ENCODE measurements around the gene FXYD2.

The FXYD2 gene

DNA sequence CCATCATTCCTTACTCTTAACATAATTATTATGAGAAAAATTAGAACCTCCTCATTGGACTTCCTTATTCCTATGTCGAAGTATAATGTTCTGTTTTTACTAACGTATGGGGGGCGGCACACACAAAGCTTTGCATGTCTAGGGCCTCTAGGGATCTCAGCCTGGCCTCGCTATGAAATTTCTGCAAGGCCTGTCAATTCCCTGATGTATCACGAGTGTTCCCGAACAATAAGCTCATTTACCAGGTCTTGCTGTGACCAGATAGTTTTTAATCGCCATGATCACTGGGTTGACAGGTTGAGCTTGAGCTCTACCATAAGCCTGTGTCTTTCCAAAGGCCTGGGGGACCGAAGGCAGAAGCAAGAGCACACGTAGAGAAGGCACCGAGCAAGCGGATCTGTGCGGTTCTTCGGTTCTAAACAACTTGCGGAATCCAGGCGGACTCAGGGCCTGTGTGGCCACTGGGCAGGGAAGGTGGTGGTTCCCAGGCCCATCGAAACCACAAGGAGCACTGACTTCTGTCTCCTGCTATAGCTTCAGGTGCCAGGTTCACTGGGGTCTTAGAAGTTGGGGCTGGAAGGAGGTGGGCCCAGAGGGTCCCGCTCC lies 10.4 kb upstream of the FXYD2 start:
- no peak for DNase-seq

DNA sequence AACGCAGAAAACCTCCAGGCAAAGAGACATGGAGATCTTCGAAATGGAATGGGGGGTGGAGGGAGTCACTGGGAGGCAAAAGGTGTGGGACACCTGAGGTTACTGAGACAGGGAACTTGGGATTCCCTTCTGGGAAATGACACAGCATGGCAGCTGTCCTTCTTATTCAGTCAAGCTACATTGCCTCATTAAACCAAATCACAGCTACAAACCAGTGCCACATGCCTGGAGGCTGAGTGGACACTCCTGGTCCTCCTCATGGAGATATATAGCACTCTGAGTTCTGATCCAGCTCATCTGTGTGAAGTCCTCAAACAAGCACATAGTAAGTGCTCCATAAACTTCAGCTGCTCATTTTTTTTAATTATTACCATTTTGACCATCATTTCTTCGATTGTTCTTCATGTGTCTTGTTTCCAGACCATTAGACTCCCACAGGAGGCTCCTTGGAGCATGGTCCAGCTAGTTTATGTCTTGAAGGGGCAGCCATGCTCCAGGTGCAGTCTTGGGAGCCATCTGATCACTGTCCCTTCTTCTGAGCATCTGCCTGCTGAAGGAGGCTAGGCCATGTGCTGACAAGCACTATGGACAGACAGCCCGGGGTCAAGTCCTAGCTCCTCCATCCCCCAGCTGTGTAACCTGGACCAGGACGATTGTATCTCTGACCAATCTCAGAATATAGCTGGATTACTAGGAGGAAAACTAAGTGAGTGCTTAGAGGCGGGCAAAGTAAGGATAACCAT lies 9.7 kb upstream of the FXYD2 start:
- DNase-seq: no peak

DNA sequence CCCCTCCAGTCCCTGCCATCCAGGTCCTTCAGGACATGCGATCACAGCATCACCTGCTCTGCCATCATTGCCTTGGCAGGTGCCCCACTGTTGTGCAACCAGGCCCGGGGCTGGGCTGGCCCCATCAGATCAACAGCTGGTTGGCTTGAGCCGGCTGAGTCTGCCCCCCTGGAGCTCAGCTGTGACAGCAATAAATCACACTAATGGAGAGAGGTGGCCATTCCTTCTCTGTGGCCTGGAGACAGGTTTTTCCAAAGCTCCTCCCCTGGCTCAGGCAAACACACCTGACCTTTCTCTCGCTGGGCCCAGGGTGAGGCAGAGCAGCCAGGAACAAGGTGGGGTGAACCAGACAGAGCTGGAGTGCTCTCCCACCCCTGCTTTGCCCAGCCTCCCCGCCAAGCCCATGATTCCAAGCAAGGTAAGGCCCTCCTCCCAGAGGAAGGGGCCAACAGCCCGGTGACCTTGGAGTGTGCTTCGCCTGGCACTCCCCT lies 8.9 kb upstream of the FXYD2 start:
- DNase-seq: no peak

DNA sequence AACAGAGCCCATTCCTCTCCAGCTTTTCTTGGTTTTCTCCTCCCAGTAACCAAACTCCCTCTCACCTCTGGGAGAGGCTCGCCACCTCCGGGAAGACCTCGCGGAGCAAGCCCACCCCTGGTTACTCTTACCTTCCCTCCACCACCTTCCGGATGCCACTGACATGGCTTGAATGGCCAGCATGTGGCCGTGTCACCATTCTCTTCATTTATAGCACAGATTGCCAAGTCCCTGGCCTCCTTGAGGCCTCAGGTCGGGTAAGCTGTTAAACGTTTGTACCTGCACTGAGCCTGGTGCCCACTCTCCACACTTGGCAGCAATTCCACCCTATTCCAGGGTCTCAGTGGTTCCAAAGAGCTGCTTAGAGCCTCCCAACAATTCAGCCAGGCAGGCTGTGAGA lies 8.0 kb upstream of the FXYD2 start:
- no peak for DNase-seq

- no peak for DNase-seq
Measured at GRCh38 chr11:117831661-117832415, 7.3 kb upstream of the FXYD2 start.

- no peak for DNase-seq
Measured at GRCh38 chr11:117830674-117831351, 6.3 kb upstream of the FXYD2 start.

DNA sequence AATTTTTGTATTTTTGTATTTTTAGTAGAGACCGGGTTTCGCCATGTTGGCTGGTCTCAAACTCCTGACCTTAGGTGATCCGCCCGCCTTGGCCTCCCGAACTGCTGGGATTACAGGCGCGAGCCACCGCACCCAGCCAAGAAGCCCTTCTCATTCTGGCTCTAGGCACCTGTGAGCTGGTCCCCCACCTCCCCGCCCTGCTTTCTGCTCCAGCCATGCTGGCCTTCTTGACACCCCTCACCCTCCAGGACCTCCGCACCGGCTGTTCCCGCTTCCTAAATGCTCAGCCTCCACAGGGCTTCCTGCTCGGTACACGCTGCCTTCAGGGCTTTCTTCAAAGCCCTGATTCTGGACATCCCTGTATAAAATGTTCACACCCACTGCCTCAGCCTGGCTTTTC lies 5.5 kb upstream of the FXYD2 start:
- DNase-seq: no peak

DNA sequence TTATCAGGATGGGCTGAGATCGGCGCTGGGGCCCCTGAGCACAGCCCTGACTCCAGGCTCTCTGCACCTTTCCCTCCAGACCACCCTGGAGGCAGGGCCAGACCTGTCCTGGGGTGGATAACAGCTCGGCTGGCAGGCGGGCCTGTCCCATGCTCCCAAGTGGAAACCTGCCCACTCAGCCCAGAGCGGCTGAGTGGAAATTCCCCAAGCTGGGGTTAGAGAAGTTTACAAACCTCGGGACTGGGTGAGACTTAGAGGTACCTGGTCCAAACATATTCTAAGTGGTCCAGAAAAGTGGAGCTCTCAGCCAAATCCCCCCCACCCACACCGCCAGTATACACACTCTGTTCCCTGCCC lies 4.8 kb upstream of the FXYD2 start:
- DNase-seq: no peak

DNA sequence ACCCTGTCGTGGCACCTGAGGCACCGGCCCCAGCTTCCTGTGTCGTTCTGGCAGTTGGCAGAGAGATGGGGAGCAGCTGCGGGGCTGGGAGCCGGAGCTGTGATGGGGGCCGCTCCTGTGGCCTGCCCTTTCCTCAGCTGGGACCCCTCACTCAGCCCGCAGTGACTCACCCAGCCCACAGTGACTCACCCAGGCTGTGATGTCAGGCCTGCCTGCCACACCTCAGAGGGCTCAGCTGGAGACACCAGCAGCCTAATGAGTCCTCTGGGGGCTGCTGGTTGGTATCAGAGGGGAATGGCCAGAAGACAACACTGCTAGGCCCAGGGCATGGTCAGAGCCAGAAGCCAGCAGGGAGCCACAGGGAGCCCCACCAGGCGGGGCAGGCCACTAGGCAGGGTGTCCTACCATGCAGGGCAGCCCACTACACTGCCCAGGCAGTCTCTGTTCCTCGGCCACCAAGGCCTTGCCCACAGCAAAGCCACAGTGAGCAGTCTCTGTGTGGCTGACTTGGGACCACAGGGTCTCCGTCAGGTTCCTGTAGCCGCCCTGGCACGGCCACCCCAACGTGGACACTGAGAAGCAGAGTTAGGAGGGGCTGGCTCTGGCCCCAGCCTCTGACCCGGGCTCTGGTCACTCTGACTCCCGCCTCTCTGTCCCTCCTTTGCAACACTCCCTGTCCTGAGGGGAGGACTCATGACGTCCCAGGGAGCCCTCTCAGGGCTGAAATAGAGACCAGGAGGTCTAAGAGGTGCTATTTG lies 4.2 kb upstream of the FXYD2 start:
- DNase-seq: peak; percentile 78

GRCh38 chr11:117827521-117828511 lies 3.3 kb upstream of the FXYD2 start:
- peak; percentile 51 for DNase-seq

DNA sequence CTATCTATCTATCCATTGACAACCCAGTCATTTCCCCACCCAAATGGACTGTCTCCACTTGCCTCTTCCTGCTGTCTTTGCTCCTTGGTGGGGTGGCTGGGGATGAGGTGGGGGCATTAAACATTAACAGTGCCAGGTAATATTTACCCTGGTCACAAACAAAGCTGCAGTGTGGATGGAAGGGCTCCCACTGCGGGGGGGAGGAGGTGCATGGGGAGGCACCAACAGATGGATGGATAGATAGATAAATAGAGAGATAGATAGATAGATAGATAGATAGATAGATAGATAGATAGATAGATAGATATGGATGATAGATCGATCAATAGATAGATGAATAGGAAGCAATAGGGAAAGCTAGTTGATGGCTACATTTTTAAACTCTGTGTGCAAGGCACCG lies 2.3 kb upstream of the FXYD2 start:
- no peak for DNase-seq

DNA sequence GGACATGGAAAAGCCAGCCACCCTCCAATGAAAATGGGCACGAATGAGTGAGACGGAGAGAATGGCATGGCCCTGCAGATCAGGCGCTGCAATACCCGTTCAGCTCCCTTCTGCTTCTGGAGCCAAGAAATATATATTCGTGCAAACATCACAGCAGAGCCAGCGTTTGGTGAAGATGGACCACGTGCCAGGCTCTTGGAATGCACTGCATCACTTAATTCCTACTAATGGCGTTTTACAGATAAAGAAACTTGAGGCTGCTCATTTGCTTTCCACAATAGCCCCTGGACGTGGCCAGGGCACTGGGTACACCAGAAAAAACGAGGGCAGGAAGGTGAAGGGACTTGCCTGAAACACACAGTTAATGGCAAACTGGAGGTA lies 1.6 kb upstream of the FXYD2 start:
- no peak for DNase-seq

DNA sequence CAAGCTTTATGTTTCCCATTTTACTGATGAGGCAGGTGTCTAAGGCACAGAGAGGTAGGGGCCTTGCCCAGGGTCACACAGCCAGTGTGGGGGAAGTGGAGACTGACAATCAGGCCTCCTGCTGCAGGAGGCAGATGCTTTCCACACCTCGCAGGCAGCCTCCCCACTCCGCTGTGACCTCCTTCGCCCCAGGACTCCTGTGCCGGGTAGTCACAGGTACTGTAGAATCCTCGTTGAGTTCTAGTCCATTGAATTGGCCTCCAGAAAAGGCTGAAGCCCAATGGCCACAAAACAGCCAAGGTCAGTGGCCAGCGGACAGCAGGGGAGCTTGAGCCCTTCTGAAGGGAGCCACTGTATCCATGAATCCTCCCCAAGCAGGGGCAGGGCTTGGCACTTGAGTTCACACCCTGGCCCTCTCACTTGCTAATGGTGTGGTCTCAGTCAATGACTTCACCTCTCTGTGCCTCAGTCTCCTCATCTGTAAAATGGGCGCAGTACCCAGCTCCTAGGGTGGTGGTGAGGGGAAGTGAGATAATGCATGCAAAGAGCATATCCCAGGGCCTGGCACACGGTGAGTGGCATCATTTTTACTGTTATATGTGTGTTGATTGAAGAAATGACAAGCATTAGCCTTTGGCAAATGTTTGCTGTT lies 1.1 kb upstream of the FXYD2 start:
- no peak for DNase-seq

DNA sequence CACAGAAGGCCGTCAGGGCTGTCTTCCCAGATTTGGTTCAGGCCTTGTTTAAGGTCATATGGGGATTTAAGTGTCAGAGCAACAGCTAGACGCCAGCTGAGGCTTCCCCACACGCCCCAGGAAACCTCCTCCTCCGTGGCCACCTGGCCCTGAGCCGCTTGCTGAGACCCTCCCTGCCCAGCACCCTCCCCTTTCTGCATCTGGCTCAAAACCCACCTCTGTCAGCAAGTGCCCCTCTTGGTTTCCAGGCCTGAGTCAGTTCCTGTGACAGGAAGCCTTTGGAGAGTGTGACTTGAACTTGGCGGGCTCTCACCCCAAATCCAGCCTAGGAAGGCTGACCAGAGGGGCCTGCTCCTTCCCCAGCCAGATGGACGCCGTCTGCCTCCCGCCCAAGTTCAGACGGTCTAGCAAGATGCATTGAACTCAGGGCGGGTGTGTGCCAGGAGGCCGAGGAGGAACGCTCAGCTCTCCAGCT lies 561 bp downstream of the FXYD2 start:
- DNase-seq: no peak

DNA sequence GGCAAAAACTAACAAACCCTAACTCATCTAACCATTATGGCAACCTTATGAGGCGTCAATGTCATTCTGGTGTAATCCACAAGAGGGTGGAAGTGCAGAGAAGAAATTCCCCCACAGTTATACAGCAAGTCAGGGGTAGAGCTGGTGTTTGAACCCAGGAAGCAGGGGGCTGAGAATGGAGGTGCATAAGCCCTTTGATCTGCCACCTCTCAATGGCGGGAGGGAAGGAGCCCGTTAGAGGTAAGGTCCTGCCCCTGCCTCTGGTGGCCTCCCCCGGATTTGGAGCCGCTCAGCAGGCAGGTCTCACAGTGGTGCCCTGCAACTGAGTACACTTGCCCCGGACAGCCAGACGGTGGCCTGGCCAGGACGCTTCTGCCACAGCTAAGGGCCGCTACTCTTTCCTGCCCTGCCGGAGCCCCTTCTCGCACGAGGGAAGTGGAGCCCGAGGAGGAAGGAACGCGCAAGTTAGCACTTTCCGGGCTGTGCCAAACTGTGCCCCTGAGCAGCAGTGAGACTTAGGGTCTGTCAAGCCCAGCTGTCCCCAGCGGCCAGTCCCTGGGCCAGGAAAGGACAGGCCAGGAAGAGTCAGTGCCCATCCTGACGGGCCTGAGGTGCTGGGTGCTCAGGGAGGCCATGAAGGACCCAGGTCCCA lies 1.1 kb downstream of the FXYD2 start:
- peak; percentile 63 for DNase-seq

DNA sequence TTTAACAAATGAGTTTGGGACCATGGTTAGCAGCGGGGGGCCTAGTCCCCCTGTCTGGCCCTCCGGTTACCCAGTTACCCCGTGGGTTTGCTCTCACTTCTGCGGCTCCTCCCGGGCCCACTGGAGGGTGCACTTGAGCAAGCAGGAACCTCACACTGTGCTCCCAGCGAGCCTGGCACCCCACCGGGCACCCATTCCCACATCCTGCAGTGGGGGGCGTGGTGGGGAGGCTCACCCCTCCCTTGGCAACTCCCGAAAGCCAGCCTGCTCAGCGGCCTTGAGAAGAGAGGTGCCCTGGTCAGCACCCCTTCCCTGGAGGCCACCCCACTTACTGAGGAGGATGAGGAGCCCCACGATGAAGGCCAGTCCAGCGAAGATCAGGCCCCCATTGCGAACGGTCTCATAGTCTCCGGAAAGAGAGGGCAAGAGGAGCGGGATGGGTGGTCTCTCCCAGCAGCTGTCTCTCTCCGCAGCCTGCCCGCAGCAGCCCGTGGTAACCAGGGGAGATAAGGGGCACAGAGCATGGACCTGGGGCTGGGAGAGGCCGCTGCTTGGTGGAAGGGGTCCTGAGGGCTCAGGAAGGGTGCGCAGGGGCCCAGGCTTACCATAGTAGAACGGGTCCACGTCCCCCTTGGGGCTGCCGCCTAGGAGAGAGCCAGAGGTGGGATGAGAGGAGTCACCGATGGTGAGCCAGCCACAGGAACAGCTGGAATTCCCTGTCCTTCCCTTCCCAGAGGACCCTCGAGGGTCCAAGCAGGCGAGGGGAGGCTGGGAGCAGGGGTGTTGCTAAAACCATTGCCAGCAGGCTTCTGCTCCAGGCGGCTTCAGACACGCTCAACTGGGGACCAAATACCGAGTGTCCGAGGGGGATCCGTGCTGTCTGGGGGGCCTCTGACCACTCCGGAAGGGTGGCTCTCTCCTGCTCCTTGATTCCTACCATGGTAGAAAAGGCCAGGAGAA lies 2.2 kb downstream of the FXYD2 start:
- peak; percentile 53 for DNase-seq

- no peak for DNase-seq
Measured at GRCh38 chr11:117821431-117821830, 3.1 kb downstream of the FXYD2 start.

DNA sequence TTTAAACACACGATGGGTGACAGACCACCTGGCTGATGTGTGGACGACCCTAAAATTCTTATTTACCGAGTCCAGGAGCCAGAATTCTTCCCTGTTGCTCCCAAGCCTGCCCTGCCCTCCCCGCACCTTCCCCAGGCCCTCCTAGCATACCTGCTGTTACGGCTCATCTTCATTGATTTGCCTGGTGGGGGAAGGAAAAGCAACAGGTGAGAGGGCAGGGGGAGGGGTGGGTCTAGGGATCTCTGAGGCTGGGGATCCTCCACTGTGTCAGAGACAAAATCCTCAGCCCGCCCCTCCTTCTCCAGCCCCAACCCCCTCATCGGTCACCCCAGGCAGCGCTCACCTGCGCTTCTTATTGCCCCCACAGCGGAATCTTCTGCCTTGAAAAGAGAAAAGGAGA lies 4.0 kb downstream of the FXYD2 start:
- DNase-seq: no peak

DNA sequence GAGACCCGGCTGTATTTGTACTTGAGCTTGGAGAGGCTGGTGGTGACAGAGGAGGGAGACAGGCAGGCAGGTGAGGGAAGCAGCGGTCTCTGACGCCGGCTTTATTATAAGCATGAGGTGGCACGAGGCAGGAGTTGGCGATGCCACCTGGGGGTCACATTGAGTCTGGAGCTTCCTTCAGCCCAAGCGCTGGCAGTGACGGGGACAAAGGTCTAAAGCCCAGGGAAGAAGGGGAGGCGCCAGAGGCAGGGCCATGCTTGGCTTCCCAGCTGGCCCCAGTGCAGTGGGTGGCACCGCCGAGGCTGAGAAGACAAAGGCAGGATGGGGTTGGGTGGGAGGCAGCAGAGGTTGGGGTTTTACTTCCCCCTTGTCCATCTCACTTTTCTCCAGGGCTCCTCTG lies 4.5 kb downstream of the FXYD2 start:
- DNase-seq: no peak

Measured in CD4-positive, alpha-beta T cell treated with Interleukin-21 for 1 hour (primary cell).